ENCODE data around the gene CTSW.

Gene CTSW

GRCh38 chr11:65932558-65932919 lies 52.9 kb downstream of the CTSW start:
- DNase-seq = no peak
